MM.1S (cell line): ENCODE results near the gene COL26A1.

Experiments
- EZH2 ChIP-seq: fragments of 300-600 bp; sonication (generic); optimal IDR thresholded peaks from 2 replicates; pipeline ENCODE3; 2017; ENCODE audit warnings: low read depth, mild to moderate bottlenecking, antibody characterized with exemption, low read length, mixed read lengths
- EZH2phosphoT487 ChIP-seq: fragments of 300-600 bp; sonication (generic); IDR thresholded peaks from 2 replicates; pipeline ENCODE4 v1.6.1; 2018; ENCODE audit warnings: antibody characterized with exemption, low read length
- TF ChIP-seq, protein P1 (sequence below): fragments of 300-600 bp; sonication (generic); IDR thresholded peaks from 2 replicates; pipeline ENCODE4 v1.5.1; 2016; ENCODE audit warnings: antibody characterized with exemption, low read length, mixed read lengths

DNA sequence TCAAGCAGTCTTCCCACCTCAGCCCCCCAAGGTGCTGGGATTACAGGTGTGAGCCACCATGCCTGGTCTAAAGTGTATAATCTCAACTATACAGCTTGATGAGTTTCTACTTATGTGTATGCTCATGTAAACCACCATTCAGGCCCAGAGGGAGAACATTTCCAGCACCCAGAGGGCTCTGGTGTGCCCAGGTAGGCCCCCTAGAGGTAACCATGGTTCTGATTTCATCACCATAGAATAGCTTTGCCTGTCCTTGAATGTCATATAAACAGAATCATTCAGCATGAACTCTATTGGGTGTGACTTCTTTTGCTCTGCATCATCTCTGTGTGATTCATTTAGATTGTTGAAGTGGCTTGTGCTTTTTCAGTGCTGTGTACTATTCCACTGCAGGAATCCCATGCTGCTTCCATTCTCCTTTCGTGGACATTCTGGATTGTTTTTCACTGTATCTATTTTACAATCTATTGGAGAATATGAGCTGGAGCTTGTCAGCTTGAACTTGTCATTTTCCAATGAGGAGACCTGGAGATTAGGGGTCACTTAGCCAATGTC, 35.2 kb downstream of the COL26A1 start:
- TF ChIP-seq, protein P1, sequence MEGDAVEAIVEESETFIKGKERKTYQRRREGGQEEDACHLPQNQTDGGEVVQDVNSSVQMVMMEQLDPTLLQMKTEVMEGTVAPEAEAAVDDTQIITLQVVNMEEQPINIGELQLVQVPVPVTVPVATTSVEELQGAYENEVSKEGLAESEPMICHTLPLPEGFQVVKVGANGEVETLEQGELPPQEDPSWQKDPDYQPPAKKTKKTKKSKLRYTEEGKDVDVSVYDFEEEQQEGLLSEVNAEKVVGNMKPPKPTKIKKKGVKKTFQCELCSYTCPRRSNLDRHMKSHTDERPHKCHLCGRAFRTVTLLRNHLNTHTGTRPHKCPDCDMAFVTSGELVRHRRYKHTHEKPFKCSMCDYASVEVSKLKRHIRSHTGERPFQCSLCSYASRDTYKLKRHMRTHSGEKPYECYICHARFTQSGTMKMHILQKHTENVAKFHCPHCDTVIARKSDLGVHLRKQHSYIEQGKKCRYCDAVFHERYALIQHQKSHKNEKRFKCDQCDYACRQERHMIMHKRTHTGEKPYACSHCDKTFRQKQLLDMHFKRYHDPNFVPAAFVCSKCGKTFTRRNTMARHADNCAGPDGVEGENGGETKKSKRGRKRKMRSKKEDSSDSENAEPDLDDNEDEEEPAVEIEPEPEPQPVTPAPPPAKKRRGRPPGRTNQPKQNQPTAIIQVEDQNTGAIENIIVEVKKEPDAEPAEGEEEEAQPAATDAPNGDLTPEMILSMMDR: no peak
- TF ChIP-seq EZH2 (no peak), EZH2phosphoT487 (no peak)
